Measurements from ENCODE around the gene FOSB.
"Not testable (repeated sequence)": the region's sequence is repeated elsewhere in the genome, so short reads cannot be mapped to it uniquely, and the experiment has no call there.

Gene FOSB

DNA sequence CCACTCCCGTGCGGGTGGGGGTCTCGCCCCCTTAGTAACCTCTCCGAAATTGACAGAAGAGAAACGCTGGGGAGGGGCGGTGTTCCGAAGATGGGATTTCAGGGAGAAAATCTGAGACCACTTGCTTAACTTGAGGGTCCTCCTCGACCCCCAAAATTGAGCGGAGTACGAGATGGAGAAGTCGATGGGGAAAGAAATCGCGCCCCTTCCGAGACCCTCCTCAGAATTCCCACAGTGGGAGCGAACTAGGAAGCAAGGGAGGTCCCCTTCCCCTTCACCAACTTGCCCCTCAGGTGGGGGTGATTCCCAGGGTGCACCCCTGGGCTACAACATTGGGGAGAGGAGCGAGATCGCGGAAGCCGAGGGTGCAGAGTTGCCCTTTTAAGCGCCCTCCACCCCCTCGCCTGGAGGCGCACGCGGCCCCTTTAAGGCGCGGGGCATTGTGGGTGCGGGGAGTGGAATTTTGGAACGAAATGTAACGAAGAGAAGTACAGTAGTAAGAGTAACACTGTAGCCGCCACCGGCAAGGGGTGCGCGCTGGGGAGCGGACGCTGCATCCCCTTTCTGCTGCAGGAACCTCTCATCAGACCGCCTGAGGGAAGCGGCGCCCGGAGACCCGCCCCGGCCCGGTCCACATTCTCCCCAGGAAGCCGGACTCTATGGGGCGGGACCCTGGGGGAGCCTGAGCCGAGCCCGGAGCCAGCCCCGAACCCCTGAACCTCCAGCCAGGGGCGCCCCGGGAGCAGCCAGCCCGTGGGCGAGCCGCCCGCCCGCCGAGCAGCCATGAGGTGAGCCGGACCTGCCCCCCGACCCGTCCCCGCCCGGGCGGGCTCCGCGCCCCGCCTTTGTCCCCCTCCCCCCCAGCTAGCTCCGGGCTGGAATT is 39.4 kb downstream of the FOSB start, which contains the start of gene VASP:
VASP (plus strand) TSS at position 491 of the 883 bp plus-strand sequence; CDS start at position 784, 293 bp downstream.
- peak; percentile 90 to 92 for DNase-seq

GRCh38 chr19:45507872-45508416 is 40.1 kb downstream of the FOSB start:
- no peak for DNase-seq

DNA sequence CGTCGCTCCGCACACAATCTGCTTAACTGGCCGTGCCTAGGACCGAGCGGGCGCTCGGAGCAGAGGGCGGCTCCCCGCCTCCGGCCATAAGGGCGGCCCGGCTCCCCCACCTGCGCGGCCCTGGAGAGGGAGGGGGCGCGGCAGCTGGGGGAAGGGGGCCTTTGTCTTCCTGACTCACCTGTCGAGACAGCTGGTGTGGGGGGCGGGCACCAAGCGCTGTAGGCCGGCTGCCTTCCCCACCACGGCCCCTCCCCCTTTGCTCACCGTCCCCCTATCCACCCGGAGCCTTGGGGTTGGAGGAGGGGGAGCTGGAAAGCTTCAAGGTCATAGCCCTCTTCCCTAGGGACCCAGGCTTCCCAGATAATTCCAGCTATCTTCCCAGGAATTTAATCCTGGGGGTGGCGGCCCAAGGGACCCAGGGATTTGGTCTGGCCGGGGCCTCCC is 40.6 kb downstream of the FOSB start:
- DNase-seq, result peak; percentile 58 to 66

DNA sequence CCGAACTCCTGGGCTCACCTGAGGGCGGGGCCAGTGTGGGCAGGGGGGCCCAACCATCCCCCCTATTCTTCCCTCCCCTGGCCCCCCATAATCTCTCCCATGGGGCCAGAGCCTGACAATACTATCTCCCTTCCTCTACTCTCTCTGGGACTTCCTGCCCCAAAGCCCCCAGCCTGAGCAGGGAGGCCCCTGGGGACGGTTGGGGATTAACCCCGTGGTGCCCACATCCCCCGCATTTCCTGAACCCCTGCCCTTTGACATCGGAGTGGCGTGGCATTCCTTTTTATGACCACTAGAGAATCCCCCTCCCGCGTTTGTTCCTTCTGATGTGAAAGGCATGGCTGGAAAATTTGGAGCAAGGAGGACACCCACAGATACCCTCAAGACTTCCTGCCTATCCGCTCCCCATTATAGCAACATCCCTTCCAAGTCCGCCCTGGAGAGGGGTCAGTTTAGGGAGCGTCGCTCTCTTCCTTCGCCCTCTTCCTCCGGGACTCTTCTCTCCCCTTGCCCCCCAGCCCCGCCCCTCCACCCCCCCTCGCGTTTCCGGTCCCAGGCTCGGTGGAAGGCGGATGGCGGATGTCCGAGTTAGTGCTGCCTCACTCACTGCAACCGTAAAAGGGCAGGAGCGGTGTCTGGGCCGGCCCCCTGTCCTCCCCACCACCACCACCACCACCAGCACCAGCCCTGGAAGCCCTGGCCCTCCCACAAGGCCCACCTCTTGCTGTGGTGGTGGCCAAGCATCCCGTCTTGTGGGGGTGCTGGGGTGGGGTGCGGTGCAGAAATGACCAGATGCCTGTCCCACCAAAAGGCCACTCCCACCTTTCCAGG is 41.3 kb downstream of the FOSB start:
- DNase-seq, result peak; percentile 54 to 64

DNA sequence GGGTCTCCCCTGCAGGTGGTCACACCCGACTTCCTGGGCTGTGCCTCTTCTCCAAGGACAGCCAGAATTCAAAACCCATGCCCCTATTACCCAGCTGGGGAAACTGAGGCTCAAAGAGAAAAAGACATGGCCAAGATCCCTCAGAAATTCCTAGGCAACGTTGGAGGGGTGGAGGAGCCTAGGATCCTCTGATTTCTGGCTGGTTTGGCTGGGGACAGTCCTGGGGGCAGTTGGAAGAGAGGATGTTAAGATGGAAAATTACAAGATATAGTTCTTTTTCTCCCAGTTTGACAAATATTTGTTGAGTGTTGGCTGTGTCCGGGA is 41.9 kb downstream of the FOSB start:
- DNase-seq, result no peak

GRCh38 chr19:45510352-45510751 is 42.6 kb downstream of the FOSB start:
- DNase-seq, result not testable (repeated sequence)

DNA sequence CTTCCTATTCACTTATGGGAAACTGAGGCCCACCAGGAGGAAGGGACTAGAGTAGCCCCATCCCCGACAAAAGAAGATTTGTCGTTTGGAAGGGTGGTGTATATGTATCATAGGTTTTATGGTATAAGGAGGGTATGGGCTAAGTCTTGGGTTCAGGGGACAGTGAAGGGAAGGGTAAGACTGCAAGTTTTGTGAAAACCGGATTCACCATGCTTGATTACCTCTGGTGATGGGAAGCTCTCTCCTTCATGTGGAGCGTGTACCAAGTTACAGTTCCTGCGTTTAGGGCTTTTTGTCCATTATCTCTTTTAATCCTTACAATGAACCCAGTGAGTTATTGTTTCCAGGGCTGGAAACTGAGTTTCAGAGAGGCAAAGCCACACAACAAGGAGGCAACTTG is 43.3 kb downstream of the FOSB start:
- no peak for DNase-seq

DNA sequence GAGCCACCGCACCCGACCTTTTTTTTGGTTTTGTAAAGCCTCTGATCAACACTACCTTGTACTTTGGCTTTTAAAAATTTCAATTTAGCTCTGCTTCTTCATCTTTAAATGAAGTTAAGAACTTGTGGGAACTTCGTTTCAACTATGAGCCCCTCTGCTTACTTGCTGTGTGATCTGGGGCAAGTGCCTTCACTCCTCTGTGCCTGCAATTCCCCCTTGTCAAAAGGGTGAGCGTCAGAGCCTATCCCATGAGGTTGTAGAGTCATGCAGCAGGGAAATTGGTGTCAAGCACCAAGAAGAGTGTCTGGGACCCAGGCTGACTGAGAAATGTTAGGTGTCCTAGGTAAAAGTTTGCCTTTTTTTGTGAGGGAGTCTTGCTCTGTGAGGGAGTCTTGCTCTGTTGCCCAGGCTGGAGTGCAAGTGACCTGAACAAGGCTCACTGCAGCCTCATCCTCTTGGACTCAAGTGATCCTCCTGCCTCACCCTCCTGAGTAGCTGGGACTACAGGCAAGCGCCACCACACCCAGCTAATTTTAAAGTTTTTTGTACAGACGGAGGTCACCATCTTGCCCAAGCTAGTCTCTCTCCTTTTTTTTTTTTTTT is 45.2 kb downstream of the FOSB start:
- no peak for DNase-seq

DNA sequence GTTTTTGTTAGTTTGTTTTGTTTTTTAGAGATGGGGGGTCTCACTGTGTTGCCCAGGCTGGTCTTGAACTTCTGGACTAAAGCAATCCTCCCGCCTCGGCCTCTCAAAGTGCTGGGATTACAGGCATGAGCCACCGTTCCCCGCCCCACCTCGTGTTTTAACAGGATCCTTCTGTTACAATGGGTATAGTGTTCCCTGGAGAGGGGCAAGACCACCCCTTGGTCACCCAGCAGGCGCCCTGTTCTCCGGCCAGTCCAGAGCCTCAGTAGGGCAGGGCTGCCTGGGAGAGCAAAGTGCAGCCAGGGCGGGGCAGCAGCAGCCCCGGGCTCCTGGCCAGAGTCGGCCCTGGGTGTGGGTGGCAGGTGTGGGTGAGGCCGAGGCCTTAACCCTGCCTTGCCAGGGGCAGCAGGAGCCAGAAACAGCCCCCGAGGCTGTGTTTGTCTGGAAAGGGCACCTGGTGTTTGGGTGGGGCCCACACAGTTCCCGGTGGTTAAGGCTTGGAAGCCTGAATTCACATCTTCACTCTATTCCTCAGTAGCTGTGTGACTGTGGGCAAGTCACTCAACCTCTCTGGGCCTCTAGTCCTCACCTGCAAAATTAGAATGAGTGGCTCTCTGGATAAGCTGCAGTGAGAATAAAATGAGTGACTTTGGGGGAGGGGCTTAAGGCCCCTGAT is 46.7 kb downstream of the FOSB start:
- DNase-seq, result no peak

DNA sequence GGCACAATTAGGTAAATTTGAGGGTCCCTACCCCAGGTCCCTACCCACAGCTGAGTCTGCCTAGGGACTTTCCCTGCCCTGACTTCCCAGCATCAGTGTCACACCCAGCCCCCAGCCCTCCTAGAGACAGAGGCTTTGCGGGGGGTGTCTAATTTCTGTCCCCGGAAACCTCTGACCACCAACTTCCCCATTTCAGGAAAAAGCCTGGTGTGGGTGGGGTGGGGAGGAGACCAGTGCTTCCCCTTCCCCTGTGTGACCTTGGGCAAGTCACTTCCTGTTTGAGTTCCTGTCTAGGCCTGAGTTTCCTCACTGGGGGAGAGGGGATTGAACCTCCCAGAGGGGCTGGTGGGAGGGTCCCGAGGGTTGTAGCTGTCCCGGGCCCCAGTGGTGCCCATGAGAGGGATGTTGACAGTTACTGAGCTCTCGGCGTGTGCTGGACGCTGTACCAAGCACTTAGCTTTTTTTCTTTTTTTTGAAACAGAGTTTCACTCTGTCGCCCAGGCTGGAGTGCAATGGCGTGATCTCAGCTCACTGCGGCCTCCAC is 47.4 kb downstream of the FOSB start:
- peak; percentile 32 to 40 for DNase-seq

GRCh38 chr19:45515807-45516401 is 48.1 kb downstream of the FOSB start:
- peak in 1 of 2 experiments; percentile 35 for DNase-seq

GRCh38 chr19:45517238-45517637 is 49.4 kb downstream of the FOSB start:
- DNase-seq, result no peak

DNA sequence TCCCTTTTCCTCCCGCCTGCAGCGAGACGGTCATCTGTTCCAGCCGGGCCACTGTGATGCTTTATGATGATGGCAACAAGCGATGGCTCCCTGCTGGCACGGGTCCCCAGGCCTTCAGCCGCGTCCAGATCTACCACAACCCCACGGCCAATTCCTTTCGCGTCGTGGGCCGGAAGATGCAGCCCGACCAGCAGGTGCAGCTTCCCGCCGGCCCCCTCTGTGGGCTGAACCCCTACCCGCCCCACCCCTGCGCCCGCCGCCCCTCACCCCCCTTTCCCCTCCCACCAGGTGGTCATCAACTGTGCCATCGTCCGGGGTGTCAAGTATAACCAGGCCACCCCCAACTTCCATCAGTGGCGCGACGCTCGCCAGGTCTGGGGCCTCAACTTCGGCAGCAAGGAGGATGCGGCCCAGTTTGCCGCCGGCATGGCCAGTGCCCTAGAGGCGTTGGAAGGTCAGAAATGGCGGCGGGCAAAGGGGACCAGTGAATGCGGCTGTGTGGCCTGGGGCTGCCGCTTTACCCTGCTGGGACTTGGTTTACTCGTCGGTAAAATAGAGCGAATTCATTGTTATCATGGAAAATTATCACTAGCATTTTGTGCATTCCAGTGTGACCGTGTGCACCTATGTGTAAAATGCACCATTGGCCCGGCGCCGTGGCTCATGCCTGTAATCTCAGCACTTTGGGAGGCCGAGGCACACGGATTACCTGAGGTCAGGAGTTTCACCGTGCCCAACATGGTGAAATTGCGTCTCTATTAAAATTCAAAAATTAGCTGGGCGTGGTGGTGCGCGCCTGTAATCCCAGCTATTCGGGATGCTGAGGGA is 50.1 kb downstream of the FOSB start:
- no peak for DNase-seq

- DNase-seq, result no peak
Measured at GRCh38 chr19:45518469-45518826, 50.7 kb downstream of the FOSB start.

DNA sequence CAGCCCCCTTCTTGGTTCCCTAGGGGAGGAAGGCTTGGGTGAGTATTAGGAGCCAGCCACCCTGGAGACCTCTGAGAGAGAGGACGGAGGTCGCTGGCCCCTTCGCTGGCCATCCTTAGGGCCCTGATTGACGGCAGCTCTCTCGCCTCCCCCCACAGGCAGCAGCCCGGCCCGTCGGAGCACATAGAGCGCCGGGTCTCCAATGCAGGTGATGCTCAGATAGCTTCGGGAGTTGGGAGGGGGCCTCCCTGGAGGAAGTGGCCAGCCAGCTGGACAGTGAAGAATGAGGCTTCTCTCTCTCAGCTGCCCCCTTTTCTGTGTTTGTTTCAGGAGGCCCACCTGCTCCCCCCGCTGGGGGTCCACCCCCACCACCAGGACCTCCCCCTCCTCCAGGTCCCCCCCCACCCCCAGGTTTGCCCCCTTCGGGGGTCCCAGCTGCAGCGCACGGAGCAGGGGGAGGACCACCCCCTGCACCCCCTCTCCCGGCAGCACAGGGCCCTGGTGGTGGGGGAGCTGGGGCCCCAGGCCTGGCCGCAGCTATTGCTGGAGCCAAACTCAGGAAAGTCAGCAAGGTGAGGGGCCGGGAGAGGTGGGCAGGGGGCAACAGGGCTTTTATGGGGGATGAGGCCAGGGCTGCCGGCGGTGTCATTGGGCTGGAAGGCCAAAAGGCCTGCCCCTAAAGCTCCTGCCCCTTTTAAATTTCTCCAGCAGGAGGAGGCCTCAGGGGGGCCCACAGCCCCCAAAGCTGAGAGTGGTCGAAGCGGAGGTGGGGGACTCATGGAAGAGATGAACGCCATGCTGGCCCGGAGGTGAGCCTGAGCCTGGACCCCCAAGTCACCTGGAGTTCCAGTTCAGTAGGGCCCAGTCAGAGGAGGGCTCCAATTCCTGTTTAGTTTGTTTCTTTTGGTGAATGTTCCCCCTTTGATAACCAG is 54.5 kb downstream of the FOSB start:
- DNase-seq, result no peak

- peak; percentile 70 to 76 for DNase-seq
Measured at GRCh38 chr19:45523642-45524256, 56.0 kb downstream of the FOSB start.

GRCh38 chr19:45524575-45525129 is 56.9 kb downstream of the FOSB start:
- DNase-seq, result no peak

Data from activated CD4-positive, alpha-beta T cell treated with anti-CD3 and anti-CD28 coated beads, Interleukin-2, amount 50 U/mL, for 48 hours (primary cell).